SJCRH30 (cell line): ENCODE data around the gene UBE2Q2. TPM values are rescaled to one million over a fixed set of nuclear protein-coding genes. Genes with fewer than 3 reads are reported as not detected.
"Not testable (repeated sequence)": the region's sequence is repeated elsewhere in the genome, so short reads cannot be mapped to it uniquely, and the experiment has no call there.

Experiments
- DNase-seq, 2 experiments: peaks; one replicate each; pipeline ENCODE4 v3.0.0-alpha.2; 2015 to 2020
- H3K27ac ChIP-seq: fragments of 250-450 bp; sonication (Bioruptor Pico); 2 replicates; pipeline ENCODE4 v1.5.1; 2020; ENCODE audit warnings: mild to moderate bottlenecking, moderate library complexity
- H3K27me3 ChIP-seq: fragments of 250-450 bp; sonication (Bioruptor Pico); 2 replicates; pipeline ENCODE4 v1.5.1; 2020; ENCODE audit warnings: mild to moderate bottlenecking, moderate library complexity
- H3K36me3 ChIP-seq: fragments of 250-450 bp; sonication (Bioruptor Pico); 2 replicates; pipeline ENCODE4 v1.5.1; 2020; ENCODE audit warnings: mild to moderate bottlenecking, moderate library complexity
- H3K4me1 ChIP-seq: fragments of 250-450 bp; sonication (Bioruptor Pico); 2 replicates; pipeline ENCODE4 v1.5.1; 2020; ENCODE audit warnings: mild to moderate bottlenecking, moderate library complexity
- H3K4me3 ChIP-seq: fragments of 250-450 bp; sonication (Bioruptor Pico); 2 replicates; pipeline ENCODE4 v1.5.1; 2020; ENCODE audit warnings: mild to moderate bottlenecking, moderate library complexity
- H3K9me3 ChIP-seq: fragments of 250-450 bp; sonication (Bioruptor Pico); replicated peaks from 2 replicates; pipeline ENCODE4 v1.5.1; 2020; ENCODE audit warnings: mild to moderate bottlenecking, moderate library complexity
- total RNA-seq: library from RNA; depleted of rRNA; stranded (reverse); fragments of >200 nt; shearing (Covaris generic); gene quantifications from 2 replicates; pipeline ENCODE4 v1.2.3, GENCODE V29; 2014

Gene UBE2Q2
- total RNA-seq, 1 experiment from 2014 or later = 31.5 TPM

GRCh38 chr15:75835990-75836958 lies 7.0 kb upstream of the UBE2Q2 start:
- H3K27ac ChIP-seq = no peak overlapping the region

GRCh38 chr15:75836959-75837334 lies 6.3 kb upstream of the UBE2Q2 start:
- Histone ChIP-seq H3K9me3 (no peaks in the 10 kb centered on the region), H3K4me1 (no peaks in the 10 kb centered on the region), H3K4me3 (no peak overlapping the region), H3K27ac (no peak overlapping the region), H3K36me3 (no peaks in the 10 kb centered on the region), H3K27me3 (no peaks in the 10 kb centered on the region; the same call in 1 of the 2 replicates)
- DNase-seq = peak in 1 of 2 experiments; percentile 31

More at GRCh38 chr15:75835990-75836958, 7.0 kb upstream of the UBE2Q2 start:
- H3K36me3 ChIP-seq = no peaks in the 10 kb centered on the region
- DNase-seq = no peak
- H3K27me3 ChIP-seq = no peaks in the 10 kb centered on the region; the same call in 1 of the 2 replicates
- H3K9me3 ChIP-seq = no peaks in the 10 kb centered on the region
- no peak overlapping the region for H3K4me3 ChIP-seq
- peaks cover 6% of the 10 kb centered on the region; the same call in 1 of the 2 replicates for H3K4me1 ChIP-seq

- no peaks in the 10 kb centered on the region for H3K27me3 ChIP-seq
- H3K4me1 ChIP-seq = peaks cover 7% of the 10 kb centered on the region
- no peaks in the 10 kb centered on the region for H3K9me3 ChIP-seq
- H3K36me3 ChIP-seq = no peaks in the 10 kb centered on the region
- no peak overlapping the region for H3K4me3 ChIP-seq
- DNase-seq = peak in 1 of 2 experiments; percentile 28
- no peak overlapping the region for H3K27ac ChIP-seq
Observed at GRCh38 chr15:75840659-75841058, 2.6 kb upstream of the UBE2Q2 start.

- H3K27ac ChIP-seq = no peak overlapping the region
- no peaks in the 10 kb centered on the region for H3K36me3 ChIP-seq
- H3K4me3 ChIP-seq = no peak overlapping the region
- H3K27me3 ChIP-seq = no peaks in the 10 kb centered on the region
- peaks cover 7% of the 10 kb centered on the region for H3K4me1 ChIP-seq
- H3K9me3 ChIP-seq = no peaks in the 10 kb centered on the region
- no peak for DNase-seq
Observed at GRCh38 chr15:75841626-75842025, 1.6 kb upstream of the UBE2Q2 start.

GRCh38 chr15:75843678-75844581 lies 683 bp downstream of the UBE2Q2 start:
- peak overlapping the region; percentile 72 for H3K27ac ChIP-seq
- no peaks in the 10 kb centered on the region for H3K36me3 ChIP-seq
- H3K27me3 ChIP-seq = no peaks in the 10 kb centered on the region
- H3K4me3 ChIP-seq = peak overlapping the region; percentile 98
- DNase-seq = peak; percentile 51 to 60
- no peaks in the 10 kb centered on the region for H3K9me3 ChIP-seq
- H3K4me1 ChIP-seq = peaks cover 7% of the 10 kb centered on the region

GRCh38 chr15:75844629-75845335 lies 1.5 kb downstream of the UBE2Q2 start:
- Histone ChIP-seq H3K27me3 (no peaks in the 10 kb centered on the region), H3K27ac (peak overlapping the region; percentile 72; the same call in 1 of the 2 replicates), H3K36me3 (no peaks in the 10 kb centered on the region), H3K4me1 (peaks cover 7% of the 10 kb centered on the region), H3K9me3 (no peaks in the 10 kb centered on the region), H3K4me3 (peak overlapping the region; percentile 98)
- no peak for DNase-seq

- peaks cover 7% of the 10 kb centered on the region for H3K4me1 ChIP-seq
- DNase-seq = no peak
- H3K27ac ChIP-seq = no peak overlapping the region
- H3K9me3 ChIP-seq = no peaks in the 10 kb centered on the region
- H3K27me3 ChIP-seq = no peaks in the 10 kb centered on the region
- H3K36me3 ChIP-seq = no peaks in the 10 kb centered on the region
- no peak overlapping the region for H3K4me3 ChIP-seq
Observed at GRCh38 chr15:75849167-75849566, 5.9 kb downstream of the UBE2Q2 start.

GRCh38 chr15:75850708-75851107 lies 7.5 kb downstream of the UBE2Q2 start:
- Histone ChIP-seq H3K9me3 (no peaks in the 10 kb centered on the region), H3K4me3 (no peak overlapping the region), H3K4me1 (no peaks in the 10 kb centered on the region; the same call in 1 of the 2 replicates), H3K27ac (no peak overlapping the region), H3K36me3 (peaks cover 8% of the 10 kb centered on the region; the same call in 1 of the 2 replicates), H3K27me3 (no peaks in the 10 kb centered on the region)
- no peak for DNase-seq

GRCh38 chr15:75851566-75851965 lies 8.3 kb downstream of the UBE2Q2 start:
- not testable (repeated sequence) for DNase-seq, H3K27ac ChIP-seq, H3K4me1 ChIP-seq, H3K9me3 ChIP-seq, H3K27me3 ChIP-seq, H3K4me3 ChIP-seq
- peaks cover 11% of the 10 kb centered on the region for H3K36me3 ChIP-seq

GRCh38 chr15:75857886-75858285 lies 14.6 kb downstream of the UBE2Q2 start:
- no peak overlapping the region for H3K27ac ChIP-seq
- no peak overlapping the region for H3K4me3 ChIP-seq
- DNase-seq = no peak
- peaks cover 20% of the 10 kb centered on the region for H3K36me3 ChIP-seq
- no peaks in the 10 kb centered on the region for H3K27me3 ChIP-seq
- H3K4me1 ChIP-seq = no peaks in the 10 kb centered on the region
- no peaks in the 10 kb centered on the region for H3K9me3 ChIP-seq

- no peaks in the 10 kb centered on the region for H3K27me3 ChIP-seq
- H3K36me3 ChIP-seq = peaks cover 9% of the 10 kb centered on the region
- H3K9me3 ChIP-seq = no peaks in the 10 kb centered on the region
- H3K27ac ChIP-seq = no peak overlapping the region
- DNase-seq = no peak
- H3K4me1 ChIP-seq = no peaks in the 10 kb centered on the region
- H3K4me3 ChIP-seq = no peak overlapping the region
Observed at GRCh38 chr15:75861750-75862402, 18.6 kb downstream of the UBE2Q2 start.

GRCh38 chr15:75862796-75863195 lies 19.5 kb downstream of the UBE2Q2 start:
- DNase-seq = no peak
- Histone ChIP-seq H3K4me1 (no peaks in the 10 kb centered on the region), H3K27me3 (no peaks in the 10 kb centered on the region), H3K4me3 (no peak overlapping the region), H3K36me3 (peaks cover 9% of the 10 kb centered on the region), H3K9me3 (no peaks in the 10 kb centered on the region), H3K27ac (no peak overlapping the region)

- Histone ChIP-seq H3K27ac (no peak overlapping the region), H3K4me1 (no peaks in the 10 kb centered on the region), H3K36me3 (peaks cover 19% of the 10 kb centered on the region), H3K9me3 (no peaks in the 10 kb centered on the region), H3K27me3 (no peaks in the 10 kb centered on the region), H3K4me3 (no peak overlapping the region)
- DNase-seq = no peak
Observed at GRCh38 chr15:75864213-75865059, 21.2 kb downstream of the UBE2Q2 start.
